Measurements from ENCODE around the gene PNPLA2. TPM values are rescaled to one million over a fixed set of nuclear protein-coding genes. Genes with fewer than 3 reads are reported as not detected.

PNPLA2 gene
- total RNA-seq, 1 experiment from 2014 or later = 66.5 TPM

DNA sequence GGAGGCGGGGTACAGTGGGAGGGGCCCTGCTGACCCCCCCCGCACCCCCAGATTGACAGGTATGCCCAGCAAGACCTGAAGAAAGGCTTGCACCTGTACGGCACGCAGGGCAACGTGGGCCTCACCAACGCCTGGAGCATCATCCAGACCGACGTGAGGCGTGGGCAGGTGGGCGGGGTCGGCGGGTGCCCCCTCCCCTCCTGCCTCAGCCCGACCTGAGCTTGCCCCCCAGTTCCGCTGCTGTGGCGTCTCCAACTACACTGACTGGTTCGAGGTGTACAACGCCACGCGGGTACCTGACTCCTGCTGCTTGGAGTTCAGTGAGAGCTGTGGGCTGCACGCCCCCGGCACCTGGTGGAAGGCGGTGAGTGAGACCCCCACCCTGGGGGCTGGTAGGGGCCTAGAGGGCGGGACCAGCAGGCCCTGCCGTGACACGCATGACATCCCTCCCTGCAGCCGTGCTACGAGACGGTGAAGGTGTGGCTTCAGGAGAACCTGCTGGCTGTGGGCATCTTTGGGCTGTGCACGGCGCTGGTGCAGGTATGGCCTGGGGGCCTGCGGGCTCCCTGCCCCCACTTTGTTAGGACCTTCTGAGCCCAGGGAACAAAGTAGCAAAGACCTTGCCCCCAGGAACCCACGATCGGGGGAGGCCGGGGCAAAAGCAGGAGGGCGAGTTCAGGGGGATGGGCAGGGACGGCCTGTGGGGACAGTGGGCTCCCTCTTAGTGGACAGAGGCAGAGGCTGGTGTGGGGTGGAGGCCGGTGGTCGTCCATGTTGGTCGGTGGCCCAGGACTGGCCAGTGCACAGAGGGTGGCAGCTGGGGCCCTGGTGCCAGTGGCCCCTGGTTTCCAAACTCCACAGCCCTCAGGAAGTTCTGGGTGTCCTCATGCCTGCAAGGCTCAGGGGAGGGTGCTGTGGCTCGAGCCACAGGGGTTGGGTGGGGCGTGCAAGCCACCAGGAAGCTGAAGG, 47.0 kb downstream of the PNPLA2 start:
- Mint-ChIP-seq H3K36me3 (no peaks in the 10 kb centered on the region), H3K9me3 (no peaks in the 10 kb centered on the region), H3K4me3 (no peak overlapping the region), H3K27ac (no peak overlapping the region), H3K4me1 (peaks cover 26% of the 10 kb centered on the region), H3K27me3 (ENCODE audit: low read depth) (no peaks in the 10 kb centered on the region)
- DNase-seq (ENCODE audit: low spot score) (no peak), ATAC-seq (no peak)
- ChIA-PET CTCF (no interaction called here), POLR2A (interaction anchor here (0.7 kb wide), 1 partner anchor 22 kb away, joined by 7 read pairs; no protein-coding TSS in a partner anchor)
- TF ChIP-seq, protein P1, sequence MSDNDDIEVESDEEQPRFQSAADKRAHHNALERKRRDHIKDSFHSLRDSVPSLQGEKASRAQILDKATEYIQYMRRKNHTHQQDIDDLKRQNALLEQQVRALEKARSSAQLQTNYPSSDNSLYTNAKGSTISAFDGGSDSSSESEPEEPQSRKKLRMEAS (CRISPR knock-in tag; IDR thresholded peaks at IDR 0.05) = no peak
- no peak for TF ChIP-seq SP1 (CRISPR knock-in tag; conservative IDR thresholded peaks at IDR 0.05)
- TF ChIP-seq ZNF317 (CRISPR knock-in tag; IDR thresholded peaks at IDR 0.05; ENCODE audit: borderline replicate concordance, low read depth) = no peak
- TF ChIP-seq, protein P2, sequence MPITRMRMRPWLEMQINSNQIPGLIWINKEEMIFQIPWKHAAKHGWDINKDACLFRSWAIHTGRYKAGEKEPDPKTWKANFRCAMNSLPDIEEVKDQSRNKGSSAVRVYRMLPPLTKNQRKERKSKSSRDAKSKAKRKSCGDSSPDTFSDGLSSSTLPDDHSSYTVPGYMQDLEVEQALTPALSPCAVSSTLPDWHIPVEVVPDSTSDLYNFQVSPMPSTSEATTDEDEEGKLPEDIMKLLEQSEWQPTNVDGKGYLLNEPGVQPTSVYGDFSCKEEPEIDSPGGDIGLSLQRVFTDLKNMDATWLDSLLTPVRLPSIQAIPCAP (CRISPR knock-in tag; IDR thresholded peaks at IDR 0.05) = no peak

DNA sequence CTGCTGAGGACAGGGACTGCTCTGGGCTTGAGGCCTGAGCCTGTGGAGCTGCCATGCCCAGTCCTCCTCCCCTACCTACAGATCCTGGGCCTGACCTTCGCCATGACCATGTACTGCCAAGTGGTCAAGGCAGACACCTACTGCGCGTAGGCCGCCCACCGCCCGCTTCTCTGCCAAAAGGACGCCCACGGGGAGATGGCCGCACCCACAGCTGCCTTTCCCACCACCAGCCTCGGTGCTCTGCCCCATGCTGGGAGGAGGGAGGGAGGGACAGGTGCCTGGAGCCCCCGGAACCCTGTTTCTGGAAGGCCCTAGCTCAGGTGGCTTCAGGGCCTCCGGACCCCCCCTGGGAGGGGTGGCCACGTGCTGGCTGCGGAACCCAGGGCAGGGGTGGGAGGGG, 47.8 kb downstream of the PNPLA2 start:
- ATAC-seq = no peak
- no peaks in the 10 kb centered on the region for H3K36me3 Mint-ChIP-seq
- ChIA-PET CTCF (interaction anchor here (1.8 kb wide), 1 partner anchor 185 kb away, joined by 5 read pairs; no protein-coding TSS in a partner anchor), POLR2A (no interaction called here)
- no peak overlapping the region for H3K27ac Mint-ChIP-seq
- TF ChIP-seq ZNF396 (CRISPR knock-in tag; IDR thresholded peaks at IDR 0.05; ENCODE audit: borderline replicate concordance) (no peak), NFYB (CRISPR knock-in tag; conservative IDR thresholded peaks at IDR 0.05; ENCODE audit: low read depth) (no peak), PRRX2 (CRISPR knock-in tag; IDR thresholded peaks at IDR 0.05) (0 out of 2 replicates have a peak, but pooled peaks have one; percentile 24), TCF7 (CRISPR knock-in tag; IDR thresholded peaks at IDR 0.05; ENCODE audit: low read depth) (no peak)
- TF ChIP-seq, protein P3, sequence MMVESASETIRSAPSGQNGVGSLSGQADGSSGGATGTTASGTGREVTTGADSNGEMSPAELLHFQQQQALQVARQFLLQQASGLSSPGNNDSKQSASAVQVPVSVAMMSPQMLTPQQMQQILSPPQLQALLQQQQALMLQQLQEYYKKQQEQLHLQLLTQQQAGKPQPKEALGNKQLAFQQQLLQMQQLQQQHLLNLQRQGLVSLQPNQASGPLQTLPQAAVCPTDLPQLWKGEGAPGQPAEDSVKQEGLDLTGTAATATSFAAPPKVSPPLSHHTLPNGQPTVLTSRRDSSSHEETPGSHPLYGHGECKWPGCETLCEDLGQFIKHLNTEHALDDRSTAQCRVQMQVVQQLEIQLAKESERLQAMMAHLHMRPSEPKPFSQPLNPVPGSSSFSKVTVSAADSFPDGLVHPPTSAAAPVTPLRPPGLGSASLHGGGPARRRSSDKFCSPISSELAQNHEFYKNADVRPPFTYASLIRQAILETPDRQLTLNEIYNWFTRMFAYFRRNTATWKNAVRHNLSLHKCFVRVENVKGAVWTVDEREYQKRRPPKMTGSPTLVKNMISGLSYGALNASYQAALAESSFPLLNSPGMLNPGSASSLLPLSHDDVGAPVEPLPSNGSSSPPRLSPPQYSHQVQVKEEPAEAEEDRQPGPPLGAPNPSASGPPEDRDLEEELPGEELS (CRISPR knock-in tag; IDR thresholded peaks at IDR 0.05) = no peak
- TF ChIP-seq, protein P4, sequence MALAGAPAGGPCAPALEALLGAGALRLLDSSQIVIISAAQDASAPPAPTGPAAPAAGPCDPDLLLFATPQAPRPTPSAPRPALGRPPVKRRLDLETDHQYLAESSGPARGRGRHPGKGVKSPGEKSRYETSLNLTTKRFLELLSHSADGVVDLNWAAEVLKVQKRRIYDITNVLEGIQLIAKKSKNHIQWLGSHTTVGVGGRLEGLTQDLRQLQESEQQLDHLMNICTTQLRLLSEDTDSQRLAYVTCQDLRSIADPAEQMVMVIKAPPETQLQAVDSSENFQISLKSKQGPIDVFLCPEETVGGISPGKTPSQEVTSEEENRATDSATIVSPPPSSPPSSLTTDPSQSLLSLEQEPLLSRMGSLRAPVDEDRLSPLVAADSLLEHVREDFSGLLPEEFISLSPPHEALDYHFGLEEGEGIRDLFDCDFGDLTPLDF (CRISPR knock-in tag; IDR thresholded peaks at IDR 0.05) = no peak
- no peak overlapping the region for H3K4me3 Mint-ChIP-seq
- H3K9me3 Mint-ChIP-seq = no peaks in the 10 kb centered on the region
- H3K4me1 Mint-ChIP-seq = peaks cover 22% of the 10 kb centered on the region
- no peaks in the 10 kb centered on the region for H3K27me3 Mint-ChIP-seq (ENCODE audit: low read depth)
- DNase-seq (ENCODE audit: low spot score) = no peak

DNA sequence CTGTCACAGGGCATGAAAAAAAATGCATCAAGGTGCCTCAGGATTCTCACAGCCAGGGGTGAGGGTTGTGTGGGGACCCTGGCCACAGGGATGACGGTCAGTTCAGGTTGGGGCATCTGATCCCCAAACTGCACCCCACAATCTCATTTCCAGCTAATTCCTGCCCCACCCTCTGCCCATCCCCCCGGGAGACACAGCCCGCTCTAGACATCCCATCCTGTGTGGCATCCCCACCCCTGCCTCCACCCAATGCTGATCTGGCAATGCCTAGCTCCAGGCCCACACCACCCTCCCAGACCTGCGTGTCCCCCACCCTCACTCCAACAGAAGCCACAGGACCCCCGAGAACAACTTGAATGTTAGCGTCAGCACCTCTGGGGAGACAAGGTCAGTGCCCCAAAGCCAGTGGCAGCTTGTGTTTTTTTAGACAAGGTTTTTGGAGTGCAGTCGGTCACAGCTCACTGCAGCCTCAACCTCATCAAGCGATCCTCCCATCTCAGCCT, 49.2 kb downstream of the PNPLA2 start:
- Mint-ChIP-seq H3K36me3 (no peaks in the 10 kb centered on the region), H3K27ac (no peak overlapping the region), H3K4me1 (peaks cover 10% of the 10 kb centered on the region), H3K9me3 (no peaks in the 10 kb centered on the region), H3K27me3 (ENCODE audit: low read depth) (no peaks in the 10 kb centered on the region), H3K4me3 (no peak overlapping the region)
- DNase-seq (ENCODE audit: low spot score) (no peak), ATAC-seq (no peak)
- POLR2A ChIA-PET = interaction anchor here (1.0 kb wide), 1 partner anchor 24 kb away, joined by 6 read pairs; no protein-coding TSS in a partner anchor
- CTCF ChIA-PET = interaction anchor here (0.6 to 1.8 kb wide), 8 partner anchors 11 to 184 kb away, joined by 3 to 6 read pairs (median 5); no protein-coding TSS in a partner anchor
- TF ChIP-seq, protein P5, sequence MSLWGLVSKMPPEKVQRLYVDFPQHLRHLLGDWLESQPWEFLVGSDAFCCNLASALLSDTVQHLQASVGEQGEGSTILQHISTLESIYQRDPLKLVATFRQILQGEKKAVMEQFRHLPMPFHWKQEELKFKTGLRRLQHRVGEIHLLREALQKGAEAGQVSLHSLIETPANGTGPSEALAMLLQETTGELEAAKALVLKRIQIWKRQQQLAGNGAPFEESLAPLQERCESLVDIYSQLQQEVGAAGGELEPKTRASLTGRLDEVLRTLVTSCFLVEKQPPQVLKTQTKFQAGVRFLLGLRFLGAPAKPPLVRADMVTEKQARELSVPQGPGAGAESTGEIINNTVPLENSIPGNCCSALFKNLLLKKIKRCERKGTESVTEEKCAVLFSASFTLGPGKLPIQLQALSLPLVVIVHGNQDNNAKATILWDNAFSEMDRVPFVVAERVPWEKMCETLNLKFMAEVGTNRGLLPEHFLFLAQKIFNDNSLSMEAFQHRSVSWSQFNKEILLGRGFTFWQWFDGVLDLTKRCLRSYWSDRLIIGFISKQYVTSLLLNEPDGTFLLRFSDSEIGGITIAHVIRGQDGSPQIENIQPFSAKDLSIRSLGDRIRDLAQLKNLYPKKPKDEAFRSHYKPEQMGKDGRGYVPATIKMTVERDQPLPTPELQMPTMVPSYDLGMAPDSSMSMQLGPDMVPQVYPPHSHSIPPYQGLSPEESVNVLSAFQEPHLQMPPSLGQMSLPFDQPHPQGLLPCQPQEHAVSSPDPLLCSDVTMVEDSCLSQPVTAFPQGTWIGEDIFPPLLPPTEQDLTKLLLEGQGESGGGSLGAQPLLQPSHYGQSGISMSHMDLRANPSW (CRISPR knock-in tag; conservative IDR thresholded peaks at IDR 0.05; ENCODE audit: low read depth) = no peak
- TF ChIP-seq SMAD4 (CRISPR knock-in tag; IDR thresholded peaks at IDR 0.05) = no peak
